Endothelial cell of umbilical vein (primary cell): ENCODE measurements around the gene TAF5L. TPM values are rescaled to one million over a fixed set of nuclear protein-coding genes. Genes with fewer than 3 reads are reported as not detected.

Source experiments
- BruUV-seq: library from RNA; stranded (reverse); fragments of 400-500 nt; replicated peaks from 2 replicates; lab custom pipeline; 2021; lab: Mats Ljungman, UMichigan
- CTCF ChIA-PET: fragments of 300-600, 350-600 bp; sonication (Branson Sonifier 250); formaldehyde crosslinking; loops from one replicate; lab custom pipeline; 2021; ENCODE audit warnings: antibody characterized with exemption, inconsistent platforms; lab: Charles Lee
- POLR2A ChIA-PET: fragments of 300-600, 350-600 bp; sonication (Branson Sonifier 250); formaldehyde crosslinking; loops from one replicate; lab custom pipeline; 2021; ENCODE audit warnings: antibody characterized with exemption, inconsistent platforms; lab: Charles Lee
- DNase-seq: peaks from one replicate; pipeline ENCODE4 v3.0.0-alpha.2; 2011; ENCODE audit warnings: low read depth, low spot score
- FAIRE-seq: peaks from 2 replicates; lab custom pipeline; 2011; peaks lifted over from hg19 to GRCh38; lab: Jason Lieb, UNC
- H2AFZ ChIP-seq: 2 replicates; pipeline ENCODE4 v1.6.0; 2012; ENCODE audit warnings: low read depth, low read length, control low read depth, inconsistent platforms
- H3K27ac ChIP-seq: 2 replicates; pipeline ENCODE4 v1.5.1; 2011; ENCODE audit warnings: low read depth, mild to moderate bottlenecking, control low read depth, low read length, moderate library complexity; ENCODE audit not compliant: insufficient read depth
- H3K27me3 ChIP-seq, 2 experiments: 2 replicates each; pipeline versions ENCODE4 v1.6.0 to v1.6.1; 2011; ENCODE audit warnings: low read length in 2 of 2, mixed read lengths in 1 of 2; ENCODE audit not compliant: control insufficient read depth in 2 of 2, insufficient read depth in 2 of 2
- H3K36me3 ChIP-seq, 2 experiments: 2 replicates in 1 of 2; 3 replicates in 1 of 2; pipeline ENCODE4 v1.5.1; 2011; ENCODE audit warnings: low read length in 2 of 2, mild to moderate bottlenecking in 1 of 2, moderate library complexity in 1 of 2; ENCODE audit not compliant: control insufficient read depth in 2 of 2, insufficient read depth in 2 of 2; ENCODE audit errors: extremely low read depth in 1 of 2
- H3K4me1 ChIP-seq: 3 replicates; pipeline ENCODE4 v1.5.1; 2011; ENCODE audit warnings: mild to moderate bottlenecking, low read length; ENCODE audit not compliant: control insufficient read depth, insufficient read depth; ENCODE audit errors: extremely low read depth
- H3K4me2 ChIP-seq: 2 replicates; pipeline ENCODE4 v1.6.1; 2011; ENCODE audit warnings: low read length, control low read depth, mixed read lengths; ENCODE audit not compliant: insufficient read depth
- H3K4me3 ChIP-seq, 3 experiments: fragments of 200-600 bp in 1 of 3; sonication (generic), shearing (Covaris generic) in 1 of 3; replicated peaks in 1 of 3; 2 replicates each; pipeline ENCODE4 v1.5.1; 2011 to 2016; ENCODE audit warnings: control low read depth in 3 of 3, low read length in 3 of 3, mild to moderate bottlenecking in 2 of 3, inconsistent platforms in 1 of 3, low read depth in 1 of 3, moderate library complexity in 1 of 3; ENCODE audit not compliant: insufficient read depth in 1 of 3
- H3K79me2 ChIP-seq: 2 replicates; pipeline ENCODE4 v1.6.0; 2012; ENCODE audit warnings: low read length, inconsistent platforms; ENCODE audit not compliant: control insufficient read depth, insufficient read depth
- H3K9ac ChIP-seq: replicated peaks from 2 replicates; pipeline ENCODE3; 2011; ENCODE audit warnings: low read length, control low read depth; ENCODE audit not compliant: insufficient read depth; ENCODE audit errors: extremely low read depth
- H3K9me1 ChIP-seq: replicated peaks from 3 replicates; pipeline ENCODE4 v1.6.0; 2011; ENCODE audit warnings: mild to moderate bottlenecking, low read length; ENCODE audit not compliant: control insufficient read depth, insufficient read depth; ENCODE audit errors: extremely low read depth
- H3K9me3 ChIP-seq: replicated peaks from 2 replicates; pipeline ENCODE4 v1.5.1; 2012; ENCODE audit warnings: low read length, inconsistent platforms; ENCODE audit not compliant: control insufficient read depth, insufficient read depth
- H4K20me1 ChIP-seq: replicated peaks from 2 replicates; pipeline ENCODE3; 2011; ENCODE audit warnings: mild to moderate bottlenecking, low read length; ENCODE audit not compliant: control insufficient read depth, insufficient read depth; ENCODE audit errors: extremely low read depth
- EZH2 ChIP-seq: IDR thresholded peaks from 2 replicates; pipeline ENCODE4 v1.6.1; 2012; ENCODE audit warnings: borderline replicate concordance, low read depth, mild to moderate bottlenecking, moderate library complexity, low read length, inconsistent platforms; ENCODE audit not compliant: severe bottlenecking
- FOS ChIP-seq: IDR thresholded peaks from 2 replicates; pipeline ENCODE4 v1.6.1; 2011; ENCODE audit warnings: mild to moderate bottlenecking, low read length, moderate library complexity, borderline replicate concordance; ENCODE audit not compliant: insufficient read depth
- GATA2 ChIP-seq: IDR thresholded peaks from 2 replicates; pipeline ENCODE4 v1.7.0; 2011; ENCODE audit warnings: low read depth, mild to moderate bottlenecking, moderate library complexity, mixed read lengths, low read length; ENCODE audit not compliant: insufficient read length, insufficient read depth
- JUN ChIP-seq: IDR thresholded peaks from 2 replicates; pipeline ENCODE4 v1.6.1; 2011; ENCODE audit warnings: borderline replicate concordance, low read depth; ENCODE audit not compliant: insufficient read length, insufficient read depth
- MYC ChIP-seq: IDR thresholded peaks from one replicate; pipeline ENCODE4 v1.6.1; 2011; ENCODE audit warnings: mild to moderate bottlenecking, low read depth, low read length
- POLR2A ChIP-seq: IDR thresholded peaks from 2 replicates; pipeline ENCODE4 v1.6.1; 2012; ENCODE audit warnings: low read depth, mild to moderate bottlenecking, control low read depth, low read length
- POLR2AphosphoS5 ChIP-seq: IDR thresholded peaks from 2 replicates; pipeline ENCODE4 v1.6.1; 2012; ENCODE audit warnings: low read depth, mild to moderate bottlenecking, control low read depth, low read length, moderate library complexity; ENCODE audit not compliant: insufficient read depth
- dilution Hi-C: fragments of 300-500 bp; cut with MboI; formaldehyde crosslinking; loops from one replicate; pipeline ENCODE4 v1.15.0; 2019; ENCODE audit warnings: low sequenced_read_pairs; ENCODE audit not compliant: extremely low pct_ligation_motif_present
- intact Hi-C: fragments of 100-400 bp; cut with micrococcal nuclease; formaldehyde crosslinking; loops from one replicate; pipeline ENCODE4 v1.10.0; 2022
- polyA plus RNA-seq, 4 experiments: library from polyadenylated mRNA; depleted of rRNA in 3 of 4; stranded (reverse) in 3 of 4; unstranded in 1 of 4; fragments of >200 nt; gene quantifications; 2 replicates each; pipeline versions ENCODE4 v1.2.1 to v1.2.3, GENCODE V29; 2011 to 2012; ENCODE audit warnings: missing spikeins in 1 of 4
- total RNA-seq: library from RNA; stranded (reverse); gene quantifications from 2 replicates; pipeline ENCODE4 v1.2.3, GENCODE V29; 2021
- TF ChIP-seq, protein P1 (sequence below): IDR thresholded peaks from 2 replicates; pipeline ENCODE4 v1.6.1; 2011; ENCODE audit not compliant: insufficient read depth, insufficient read length
- TF ChIP-seq, protein P2 (sequence below), 2 donors: IDR thresholded peaks; 1 replicate in 1 of 2; 2 replicates in 1 of 2; pipeline ENCODE4 v1.5.1; 2011; ENCODE audit warnings: low read length in 2 of 2, mild to moderate bottlenecking in 2 of 2, moderate library complexity in 2 of 2, control low read depth in 1 of 2, inconsistent platforms in 1 of 2, low read depth in 1 of 2; ENCODE audit not compliant: insufficient read depth in 1 of 2; ENCODE audit errors: extremely low read depth in 1 of 2

The TAF5L gene
- total and polyA plus RNA-seq, 2 donors (not counting 3 experiments of a cell fraction or from before 2014, with no cell fraction given): 21.1 to 24.8 TPM

DNA sequence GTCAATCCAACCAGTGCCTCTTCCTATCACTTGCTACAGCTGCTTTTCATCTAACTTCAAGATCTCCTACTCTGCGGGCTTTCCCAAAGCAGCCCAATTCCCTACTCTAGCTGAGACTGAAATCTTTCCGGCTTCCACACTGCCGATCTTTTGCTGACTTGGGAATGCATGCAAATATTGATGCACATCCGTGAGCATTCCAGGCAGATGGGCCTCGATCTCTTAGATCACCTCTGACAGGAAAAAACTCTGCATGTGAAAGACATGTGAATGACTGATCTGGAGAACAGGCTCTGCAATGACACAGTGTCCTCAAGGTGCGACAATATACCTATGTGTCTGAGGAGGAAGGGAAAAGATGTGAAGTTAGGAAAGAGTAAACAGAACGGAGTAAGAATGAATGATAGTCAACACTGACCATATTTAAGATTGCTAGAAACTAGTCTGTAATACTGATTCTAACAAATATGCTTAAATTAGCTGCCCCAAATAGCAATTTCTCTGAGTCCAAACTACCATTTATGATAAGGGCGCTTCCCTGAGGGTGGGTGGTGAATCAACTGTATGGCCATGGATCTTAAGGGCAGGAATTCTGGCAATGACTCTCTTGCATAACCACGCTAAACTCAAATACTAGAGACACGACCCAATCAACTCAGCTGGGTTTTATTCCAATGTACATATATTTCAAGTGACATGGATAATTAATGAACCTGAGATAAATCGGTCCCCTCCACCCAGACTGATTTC is 8.4 kb downstream of the TAF5L start:
- H4K20me1 ChIP-seq: no peaks in the 10 kb centered on the region
- CTCF ChIA-PET: interaction anchor here (1.1 kb wide), 1 partner anchor 41 kb away, joined by 3 read pairs; no protein-coding TSS in a partner anchor

More for the DNA sequence above, 8.4 kb downstream of the TAF5L start:
- Histone ChIP-seq H3K36me3 (peaks cover 2 to 3% of the 10 kb centered on the region in 2 experiments), H3K9me3 (no peaks in the 10 kb centered on the region), H3K4me1 (no peaks in the 10 kb centered on the region), H3K4me3 (no peak overlapping the region), H3K9me1 (no peaks in the 10 kb centered on the region), H3K4me2 (no peak overlapping the region), H3K79me2 (peaks cover 69% of the 10 kb centered on the region), H3K9ac (no peak overlapping the region), H3K27me3 (no peaks in the 10 kb centered on the region), H2AFZ (no peak overlapping the region), H3K27ac (no peak overlapping the region)
- FAIRE-seq: no peak
- BruUV-seq: no TSS peak
- TF ChIP-seq MYC: no peak
- TF ChIP-seq, protein P1, sequence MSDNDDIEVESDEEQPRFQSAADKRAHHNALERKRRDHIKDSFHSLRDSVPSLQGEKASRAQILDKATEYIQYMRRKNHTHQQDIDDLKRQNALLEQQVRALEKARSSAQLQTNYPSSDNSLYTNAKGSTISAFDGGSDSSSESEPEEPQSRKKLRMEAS: no peak
- no peak for TF ChIP-seq EZH2
- no peak for TF ChIP-seq JUN
- TF ChIP-seq POLR2AphosphoS5: no peak
- TF ChIP-seq POLR2A: no peak
- no peak for TF ChIP-seq GATA2
- TF ChIP-seq, protein P2, sequence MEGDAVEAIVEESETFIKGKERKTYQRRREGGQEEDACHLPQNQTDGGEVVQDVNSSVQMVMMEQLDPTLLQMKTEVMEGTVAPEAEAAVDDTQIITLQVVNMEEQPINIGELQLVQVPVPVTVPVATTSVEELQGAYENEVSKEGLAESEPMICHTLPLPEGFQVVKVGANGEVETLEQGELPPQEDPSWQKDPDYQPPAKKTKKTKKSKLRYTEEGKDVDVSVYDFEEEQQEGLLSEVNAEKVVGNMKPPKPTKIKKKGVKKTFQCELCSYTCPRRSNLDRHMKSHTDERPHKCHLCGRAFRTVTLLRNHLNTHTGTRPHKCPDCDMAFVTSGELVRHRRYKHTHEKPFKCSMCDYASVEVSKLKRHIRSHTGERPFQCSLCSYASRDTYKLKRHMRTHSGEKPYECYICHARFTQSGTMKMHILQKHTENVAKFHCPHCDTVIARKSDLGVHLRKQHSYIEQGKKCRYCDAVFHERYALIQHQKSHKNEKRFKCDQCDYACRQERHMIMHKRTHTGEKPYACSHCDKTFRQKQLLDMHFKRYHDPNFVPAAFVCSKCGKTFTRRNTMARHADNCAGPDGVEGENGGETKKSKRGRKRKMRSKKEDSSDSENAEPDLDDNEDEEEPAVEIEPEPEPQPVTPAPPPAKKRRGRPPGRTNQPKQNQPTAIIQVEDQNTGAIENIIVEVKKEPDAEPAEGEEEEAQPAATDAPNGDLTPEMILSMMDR (IDR thresholded peaks at IDR 0.05; ENCODE audit: extremely low read depth in 1 of 2, insufficient read depth in 1 of 2, low read depth in 1 of 2, low read length in 2 of 2): no peak
- no peak for TF ChIP-seq FOS
- intact Hi-C loops (no loop called here), dilution Hi-C loops (no loop called here)
- POLR2A ChIA-PET: no interaction called here
- no peak for DNase-seq
